EL (cell line): Measurements from ENCODE around the gene GRAMD1B.

ENCODE experiments used
- DNase-seq: peaks from one replicate; pipeline ENCODE4 v3.0.0-alpha.2; 2016

Gene GRAMD1B

DNA sequence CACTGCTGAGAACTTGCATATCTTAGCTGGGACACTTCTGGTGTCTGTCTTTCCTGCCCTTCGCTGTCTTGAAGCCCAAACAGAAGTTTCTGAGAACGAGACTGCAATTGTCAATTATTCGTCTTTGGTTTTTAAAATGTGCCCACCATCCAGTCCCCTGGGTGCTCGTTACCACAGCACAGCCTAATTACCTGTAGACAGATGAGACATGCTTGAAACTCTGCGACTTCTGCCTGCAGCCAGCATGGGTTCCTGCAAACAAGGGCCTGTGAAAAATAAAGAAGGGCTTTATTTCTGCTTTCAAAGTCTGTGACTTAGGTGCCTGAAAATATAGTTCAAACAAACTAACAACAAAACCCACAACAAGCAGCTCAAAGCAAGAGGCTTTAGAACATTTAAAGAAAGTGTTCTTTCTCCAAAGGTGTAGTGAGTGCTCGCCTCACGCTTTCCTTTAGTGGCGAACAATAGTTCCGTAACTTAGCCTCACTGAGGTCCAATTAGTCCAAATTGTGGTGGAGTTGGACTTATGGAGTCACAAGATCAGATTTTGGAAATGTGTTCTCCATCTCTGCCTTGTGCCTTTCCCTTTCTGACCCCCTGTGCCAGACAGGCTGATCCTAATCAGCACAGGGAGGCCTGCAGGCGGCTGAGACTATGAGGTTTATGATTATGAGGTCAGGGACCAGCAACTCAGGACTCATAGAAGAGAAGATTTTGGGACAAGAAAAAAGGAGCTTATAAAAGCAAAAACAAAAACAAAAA, 20.4 kb upstream of the GRAMD1B start:
- DNase-seq = no peak

GRCh38 chr11:123410218-123410549, 19.9 kb upstream of the GRAMD1B start:
- no peak for DNase-seq

DNA sequence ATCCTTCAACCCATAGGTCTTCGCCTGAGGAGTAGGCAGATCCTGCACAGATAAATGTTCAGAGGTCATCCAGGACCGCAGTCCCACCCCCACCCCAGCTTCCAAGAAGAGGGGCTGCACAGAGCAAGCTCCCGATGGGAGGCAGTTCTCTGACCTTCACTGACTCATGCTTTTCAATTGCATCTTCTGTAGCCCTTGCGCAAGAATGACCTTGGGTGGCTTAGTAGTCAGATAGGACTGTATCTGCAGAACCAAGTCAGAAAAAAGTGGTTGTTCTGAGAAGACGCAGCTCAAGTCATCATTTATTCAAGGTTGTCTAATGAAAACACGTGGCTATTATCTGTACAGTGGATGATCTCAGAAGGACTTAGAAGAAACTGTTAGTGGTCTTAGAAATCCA, 16.4 kb upstream of the GRAMD1B start:
- peak; percentile 41 for DNase-seq

DNA sequence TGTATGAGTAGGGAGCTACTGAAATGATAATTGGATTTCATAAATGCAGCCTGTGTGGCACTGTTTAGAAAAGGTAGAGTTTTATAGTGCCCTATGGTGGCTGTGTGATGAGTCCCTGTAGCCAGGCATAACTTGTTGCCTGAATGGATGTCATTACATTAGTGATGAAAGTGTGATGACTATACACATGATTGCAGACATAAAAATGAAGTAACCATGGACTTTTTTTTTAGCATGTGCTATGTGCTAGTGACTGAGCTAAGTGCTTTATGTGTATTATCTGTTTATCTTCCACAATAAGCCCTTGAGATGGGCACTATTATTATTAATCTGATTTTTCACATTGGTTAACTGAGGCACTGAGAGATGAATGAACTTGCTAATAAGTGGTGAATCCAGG, 13.5 kb upstream of the GRAMD1B start:
- DNase-seq = no peak

DNA sequence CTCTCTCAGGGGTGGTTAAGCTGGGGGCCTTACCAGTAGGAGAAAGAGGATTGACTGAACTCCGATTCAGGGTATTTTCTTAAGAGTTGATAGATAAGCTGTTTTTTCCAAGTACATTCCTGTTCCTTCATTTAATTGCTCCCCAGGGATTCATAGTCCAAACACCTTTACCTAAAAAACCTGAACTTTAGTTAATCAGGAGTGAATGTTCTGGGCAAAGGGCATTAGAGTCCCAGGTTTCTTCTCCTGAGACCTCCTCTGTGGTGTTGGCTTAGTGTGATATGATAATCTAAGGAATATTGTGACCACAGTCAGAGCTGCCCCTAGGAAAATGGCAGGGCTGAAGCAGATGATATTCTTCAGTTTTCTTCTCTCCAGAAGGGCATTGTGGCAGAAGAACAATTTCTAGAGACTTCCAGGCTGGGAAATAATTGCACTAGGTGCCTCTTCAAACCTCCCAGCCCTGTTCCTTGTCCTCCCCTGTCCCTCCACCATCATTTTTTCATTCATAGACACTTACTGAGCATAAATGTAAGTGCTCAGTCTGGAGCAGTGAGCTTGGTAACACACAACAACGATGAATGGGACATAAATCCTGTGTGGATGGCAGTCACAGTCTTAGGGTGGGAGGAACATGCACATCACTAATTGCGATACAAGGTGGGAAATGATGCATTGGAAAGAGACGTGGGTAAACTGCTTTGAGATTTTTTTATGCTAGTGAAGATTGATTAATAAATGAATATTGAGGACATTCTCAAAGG, 11.5 kb upstream of the GRAMD1B start:
- no peak for DNase-seq

DNA sequence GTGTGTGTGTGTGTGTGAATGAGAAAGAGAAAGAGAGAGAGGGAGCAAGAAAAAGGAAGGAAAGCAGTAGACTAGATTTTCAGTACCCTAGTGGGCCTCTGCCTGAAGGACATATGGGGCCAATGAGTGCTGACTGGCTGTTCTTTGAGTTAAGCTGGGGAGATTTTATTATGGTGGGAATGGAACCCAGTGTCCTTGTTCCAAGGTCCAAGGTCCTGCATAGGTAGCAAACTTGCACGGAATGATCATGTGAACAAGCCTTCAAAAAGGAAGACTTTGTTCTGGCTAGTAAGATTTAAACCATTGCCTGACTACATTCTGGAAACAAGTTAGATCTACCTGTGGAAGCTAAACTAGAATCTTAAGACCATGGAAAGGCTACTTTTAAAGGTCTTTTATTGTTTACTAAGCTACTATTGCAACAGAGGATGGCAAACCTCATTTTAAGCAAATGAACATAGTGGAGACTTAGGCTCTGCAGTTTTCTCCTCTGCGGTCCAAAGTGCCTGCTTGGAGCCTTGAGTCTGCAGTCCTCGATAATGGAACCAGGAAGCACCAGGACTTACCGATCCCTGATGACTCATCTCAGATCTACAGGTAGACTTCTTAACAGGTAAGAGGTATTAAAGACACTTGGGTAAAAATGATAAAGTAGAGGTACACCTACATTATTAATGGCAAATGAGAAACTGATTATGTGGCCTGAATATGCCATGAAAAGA, 10.2 kb upstream of the GRAMD1B start:
- DNase-seq = no peak

DNA sequence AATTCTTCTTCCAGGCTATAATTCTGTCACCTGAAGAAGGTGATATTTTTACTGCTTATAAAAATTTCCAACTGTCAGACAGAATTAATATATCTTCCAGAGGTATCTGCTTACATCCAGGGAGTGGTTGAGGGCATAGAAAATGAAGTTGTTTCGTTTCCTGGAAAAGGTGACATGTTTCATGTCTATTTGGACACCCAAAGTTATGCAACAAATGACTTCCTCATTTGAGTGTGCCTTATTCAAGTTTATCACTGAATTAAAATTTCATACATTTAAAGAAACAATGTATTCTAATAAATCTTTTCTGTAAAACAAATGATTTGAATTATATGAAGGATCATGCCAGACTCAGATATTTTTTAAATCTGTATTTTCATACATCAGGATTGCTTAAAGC, 8.5 kb upstream of the GRAMD1B start:
- no peak for DNase-seq

DNA sequence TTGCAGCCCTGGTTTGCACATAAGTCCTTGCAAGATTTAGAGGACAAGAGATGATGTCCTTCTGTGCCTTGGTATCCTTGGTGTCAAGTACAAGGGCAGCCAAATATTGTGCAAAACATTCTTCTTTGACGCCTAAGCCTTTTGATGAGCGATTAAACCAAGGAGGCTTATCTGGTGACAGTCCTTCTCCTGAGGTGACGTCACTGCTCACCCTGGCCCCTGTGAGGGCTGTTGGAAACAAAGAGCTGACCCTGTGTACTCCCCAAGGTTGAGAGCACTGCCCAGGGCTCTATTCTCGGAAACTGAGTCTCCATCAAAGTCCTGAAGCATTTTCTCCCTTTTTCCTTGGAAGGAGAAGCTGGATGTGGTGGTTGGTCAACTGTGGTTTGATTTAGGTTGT, 4.7 kb upstream of the GRAMD1B start:
- no peak for DNase-seq

DNA sequence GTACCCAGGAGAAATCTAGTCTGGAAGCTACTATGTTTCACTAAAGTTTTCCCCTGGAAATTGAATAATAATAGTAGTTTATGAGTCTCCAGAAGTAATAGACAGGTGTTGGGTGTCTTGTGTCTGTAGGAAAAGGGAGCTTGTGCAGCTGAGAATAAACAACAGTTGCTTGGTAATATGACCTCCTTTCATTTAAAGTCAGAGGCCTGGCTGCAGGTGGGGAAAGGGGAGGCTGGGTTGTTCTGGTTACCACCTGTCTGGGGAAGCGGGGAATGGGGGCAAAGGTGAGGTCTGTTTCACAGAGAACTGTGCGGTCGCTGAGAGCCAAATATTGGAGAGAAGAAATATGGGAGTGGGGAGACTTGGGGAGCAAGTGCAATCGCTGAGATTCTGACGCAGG, 3.3 kb upstream of the GRAMD1B start:
- no peak for DNase-seq

GRCh38 chr11:123427405-123427804, 2.7 kb upstream of the GRAMD1B start:
- no peak for DNase-seq

GRCh38 chr11:123428116-123428715, 1.9 kb upstream of the GRAMD1B start:
- no peak for DNase-seq

DNA sequence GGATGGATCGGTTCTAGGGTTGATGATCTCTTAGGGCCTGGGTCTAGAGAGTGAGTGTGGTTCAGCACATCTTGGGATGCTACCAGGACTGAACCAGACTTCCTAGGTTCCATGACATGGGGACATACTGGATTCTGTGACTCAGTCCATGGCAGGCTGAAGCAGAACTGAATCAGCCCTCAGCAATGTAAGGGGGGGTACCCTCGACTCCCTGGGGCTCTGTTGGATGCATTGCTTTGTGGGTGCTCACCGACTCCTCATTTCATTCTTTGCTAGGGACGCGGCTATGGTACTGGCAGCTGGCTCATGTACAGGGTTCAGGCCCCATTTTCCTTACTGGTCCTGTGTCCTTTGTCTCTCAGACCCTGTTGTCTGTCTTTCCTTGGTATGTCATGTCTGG, 733 bp upstream of the GRAMD1B start:
- peak; percentile 93 for DNase-seq

GRCh38 chr11:123430721-123431497, 840 bp downstream of the GRAMD1B start:
- DNase-seq = peak; percentile 79

GRCh38 chr11:123431619-123432018, 1.6 kb downstream of the GRAMD1B start:
- peak; percentile 44 for DNase-seq

DNA sequence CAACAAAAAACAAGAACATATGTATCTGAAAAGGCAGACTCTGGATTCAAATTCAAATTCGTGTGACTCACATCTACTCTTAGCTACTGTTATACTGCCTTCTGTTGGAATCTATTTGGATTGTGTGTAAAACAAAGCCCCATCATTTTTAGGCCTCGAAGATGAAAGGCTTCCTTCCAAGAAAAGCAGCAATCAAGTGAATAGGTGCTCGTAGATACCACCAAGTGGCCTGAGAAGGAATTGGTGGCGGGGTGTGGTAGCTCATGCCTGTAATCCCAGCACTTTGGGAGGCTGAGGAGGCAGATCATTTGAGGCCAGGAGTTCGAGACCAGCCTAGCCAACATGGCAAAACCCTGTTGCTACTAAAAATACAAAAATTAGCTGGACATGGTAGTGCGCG, 4.2 kb downstream of the GRAMD1B start:
- peak; percentile 46 for DNase-seq

DNA sequence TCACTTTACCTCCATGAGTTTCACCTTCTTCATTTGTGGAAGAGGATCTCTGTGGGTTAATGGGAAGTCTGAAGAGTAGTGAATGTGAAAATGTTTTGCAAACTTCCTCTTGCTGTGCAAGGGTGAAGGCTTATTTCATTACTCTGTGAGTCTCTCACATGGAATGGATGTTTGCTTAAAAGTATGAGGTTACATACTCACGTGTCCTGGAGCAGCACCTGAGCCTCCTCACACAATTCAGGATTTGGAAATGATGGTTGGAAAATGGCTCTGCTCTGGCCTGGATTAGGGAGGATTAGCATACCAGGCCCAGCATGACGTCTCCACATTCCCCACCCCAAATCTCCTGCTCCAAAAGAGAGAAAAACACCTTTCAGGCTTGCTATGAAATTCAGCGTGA, 4.8 kb downstream of the GRAMD1B start:
- no peak for DNase-seq

- DNase-seq = no peak
Measured at GRCh38 chr11:123437236-123437979, 7.3 kb downstream of the GRAMD1B start.

DNA sequence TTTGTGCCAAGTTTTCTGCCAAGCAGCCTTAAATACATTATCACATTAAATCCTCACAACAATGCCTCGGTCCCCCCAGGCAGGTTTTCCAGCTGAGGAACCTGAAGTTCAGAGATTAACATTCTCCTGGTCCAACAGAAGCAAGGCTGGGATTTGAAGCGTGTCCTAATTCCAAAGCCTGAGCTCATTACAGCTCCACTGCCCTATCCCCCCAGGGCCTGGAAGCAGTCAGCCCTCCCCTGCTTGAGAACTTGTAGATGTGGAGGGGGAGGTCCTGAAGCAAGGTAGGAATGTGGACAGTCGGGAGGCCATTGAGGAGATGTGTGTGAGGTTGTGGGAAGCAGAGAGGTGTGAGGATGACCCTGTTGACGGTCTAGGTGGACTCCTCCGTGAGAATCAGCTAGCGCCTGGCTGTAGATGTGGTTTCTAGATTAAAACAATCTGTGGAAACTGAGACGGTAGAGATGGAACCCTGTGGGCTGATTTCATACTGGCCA, 8.1 kb downstream of the GRAMD1B start:
- DNase-seq = peak; percentile 46

- no peak for DNase-seq
Measured at GRCh38 chr11:123439616-123440015, 9.5 kb downstream of the GRAMD1B start.

- no peak for DNase-seq
Measured at GRCh38 chr11:123441161-123441560, 11.1 kb downstream of the GRAMD1B start.

DNA sequence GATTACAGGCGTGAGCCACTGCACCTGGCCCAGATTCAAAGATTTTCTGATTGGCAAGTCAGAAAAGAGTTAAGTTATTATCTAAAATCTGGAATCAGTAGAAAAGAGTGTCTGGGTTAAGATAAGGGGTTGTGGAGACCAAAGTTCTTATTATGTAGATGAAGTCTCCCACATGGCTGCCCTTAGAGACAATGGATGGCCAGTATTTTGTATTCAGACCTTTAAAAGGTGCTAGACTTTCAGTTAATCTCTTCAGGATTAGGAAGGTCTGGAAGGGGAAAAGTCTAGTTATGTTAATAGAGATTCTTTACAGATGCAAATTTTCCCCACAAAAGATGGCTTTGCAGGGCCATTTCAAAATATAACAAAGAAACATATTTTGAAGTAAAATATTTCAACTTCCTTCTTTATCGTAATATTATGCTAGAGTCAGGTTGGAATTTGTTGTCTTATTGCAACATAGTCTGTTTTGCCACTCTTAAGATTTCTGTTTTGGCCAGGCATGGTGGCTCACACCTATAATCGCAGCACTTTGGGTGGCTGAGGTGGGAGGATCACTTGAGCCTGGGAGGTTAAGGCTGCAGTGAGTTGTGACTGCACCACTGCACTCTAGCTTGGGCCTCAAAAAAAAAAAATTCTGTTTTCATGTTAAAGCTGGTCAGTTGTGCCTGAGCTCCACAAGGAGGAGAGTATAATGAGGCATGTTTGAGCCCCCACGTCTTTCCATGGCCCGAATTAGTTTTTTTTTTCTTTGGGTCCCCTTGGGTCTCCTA, 14.0 kb downstream of the GRAMD1B start:
- no peak for DNase-seq
